Left lobe of liver (tissue), 2 donors: Measurements from ENCODE around the gene SLC38A3. TPM values are rescaled to one million over a fixed set of nuclear protein-coding genes. Genes with fewer than 3 reads are reported as not detected.

ENCODE experiments used
- ATAC-seq: fragments of 200-7000 bp; cut with Tn5 transposase; one replicate; pipeline ENCODE4 v1.9.1; 2020; ENCODE audit warnings: mild to moderate bottlenecking, moderate library complexity
- DNase-seq: peaks from one replicate; pipeline ENCODE4 v3.0.0-alpha.2; 2020; ENCODE audit warnings: low spot score
- total RNA-seq: library from RNA; stranded (reverse); gene quantifications from one replicate; pipeline ENCODE4 v1.2.1, GENCODE V29; 2021
- donor health status: DM: no; HTN: no; CAD: no; lungs with moderate emphysema.
- donor health status: DM: no; HTN: yes; CAD: no.

SLC38A3 gene
- total RNA-seq, 1 donor from 2014 or later: 242 TPM

- DNase-seq (no peak), ATAC-seq (no peak)
These were observed 36.3 kb upstream of the SLC38A3 start for GRCh38 chr3:50168791-50169190.

GRCh38 chr3:50169232-50169832, 35.7 kb upstream of the SLC38A3 start:
- no peak for DNase-seq
- ATAC-seq: no peak

- ATAC-seq (no peak), DNase-seq (no peak)
These were observed 35.2 kb upstream of the SLC38A3 start for GRCh38 chr3:50169858-50170257.

DNA sequence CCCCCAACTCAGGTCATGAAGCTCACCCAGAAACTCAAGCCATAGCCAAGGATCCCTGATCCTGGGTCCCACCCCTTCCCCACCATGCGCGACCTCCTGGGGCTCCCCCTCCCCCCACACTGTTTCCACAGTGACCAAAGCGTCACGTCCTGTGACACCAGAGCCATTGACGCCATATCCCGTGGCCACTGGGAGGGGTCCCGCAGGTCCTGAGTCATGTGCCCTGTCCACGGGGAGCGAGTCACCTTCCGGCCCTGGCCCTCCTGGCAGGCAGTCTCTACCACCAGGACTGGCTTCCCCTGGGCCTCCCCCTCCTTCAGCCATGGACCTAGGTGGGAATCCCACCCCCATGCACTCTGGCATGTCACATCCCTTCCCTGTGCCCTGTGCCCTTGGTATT, 34.4 kb upstream of the SLC38A3 start:
- DNase-seq (no peak), ATAC-seq (peak; percentile 4)

DNA sequence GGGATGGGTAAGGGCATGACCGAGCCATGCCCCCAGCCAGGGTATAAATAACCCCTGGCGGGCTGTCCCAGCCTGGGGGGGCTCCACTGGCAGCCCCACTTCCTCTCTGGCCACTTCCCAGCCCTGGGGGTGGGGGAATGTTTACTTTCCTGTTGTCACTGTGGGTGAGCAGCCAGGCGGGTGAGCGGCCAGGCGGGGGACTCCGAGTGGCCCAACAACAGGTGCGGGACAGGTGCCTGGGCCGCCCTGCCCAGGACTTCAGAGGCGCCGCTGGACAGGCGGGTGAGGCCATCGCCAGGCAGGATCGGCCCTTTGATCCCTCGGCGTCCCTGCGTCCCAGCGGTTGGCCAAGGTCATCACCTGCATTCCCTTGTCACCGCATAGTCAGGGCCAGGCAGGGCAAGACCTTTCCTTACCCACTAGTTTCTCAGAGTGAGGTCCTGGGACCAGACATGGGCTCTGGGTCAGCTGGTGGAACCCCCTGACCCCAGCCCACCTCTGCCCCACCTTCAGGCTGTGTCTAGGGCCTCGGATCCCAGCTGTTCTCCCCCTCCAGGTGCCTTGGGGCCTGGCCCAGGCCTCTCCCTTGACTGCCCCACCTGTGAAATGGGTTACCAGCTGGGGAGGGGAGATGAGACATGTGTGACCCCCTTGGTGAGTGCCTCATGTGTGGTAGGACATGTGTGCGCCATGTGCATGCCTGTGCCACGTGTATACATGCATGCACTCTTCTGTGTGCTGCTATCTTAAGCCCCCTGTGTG, 33.4 kb upstream of the SLC38A3 start:
- peak; percentile 79 for DNase-seq
- peak; percentile 75 for ATAC-seq

DNA sequence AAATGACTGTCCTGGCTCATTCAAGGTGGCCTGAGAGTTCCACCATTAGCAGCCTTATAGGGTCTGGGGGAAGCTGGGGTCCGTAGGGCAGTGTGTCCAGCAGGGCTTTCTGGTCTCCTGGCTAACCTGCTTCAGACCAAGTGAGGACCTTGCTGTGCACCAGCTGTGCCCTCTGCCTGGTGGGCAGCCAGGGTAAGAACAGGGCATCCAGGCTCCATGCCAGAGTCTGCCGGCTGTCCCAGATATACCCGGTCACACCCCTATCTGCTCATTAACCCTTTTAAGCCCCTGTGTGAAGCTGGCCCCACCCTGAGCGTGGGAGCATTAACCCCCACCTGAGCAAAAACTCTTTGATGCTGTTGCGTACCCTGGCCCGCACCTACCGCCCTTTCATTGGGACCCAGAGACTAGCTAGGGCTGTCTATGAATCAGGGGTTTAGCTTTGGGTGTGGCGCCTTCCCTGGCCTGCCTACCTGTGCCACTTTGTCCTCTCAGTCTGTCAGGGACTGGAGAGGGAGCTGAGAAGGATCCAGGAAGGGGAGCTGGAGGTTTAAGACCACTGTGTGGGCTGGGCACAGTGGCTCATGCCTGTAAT, 32.3 kb upstream of the SLC38A3 start:
- peak; percentile 9 for ATAC-seq
- no peak for DNase-seq

GRCh38 chr3:50173685-50174516, 31.2 kb upstream of the SLC38A3 start:
- ATAC-seq (no peak), DNase-seq (no peak)

GRCh38 chr3:50174517-50174895, 30.6 kb upstream of the SLC38A3 start:
- no peak for ATAC-seq
- no peak for DNase-seq

GRCh38 chr3:50174947-50175524, 30.0 kb upstream of the SLC38A3 start:
- DNase-seq (no peak), ATAC-seq (no peak)

- DNase-seq (peak; percentile 94), ATAC-seq (peak; percentile 94)
These were observed 27.7 kb upstream of the SLC38A3 start for GRCh38 chr3:50177346-50177745.

DNA sequence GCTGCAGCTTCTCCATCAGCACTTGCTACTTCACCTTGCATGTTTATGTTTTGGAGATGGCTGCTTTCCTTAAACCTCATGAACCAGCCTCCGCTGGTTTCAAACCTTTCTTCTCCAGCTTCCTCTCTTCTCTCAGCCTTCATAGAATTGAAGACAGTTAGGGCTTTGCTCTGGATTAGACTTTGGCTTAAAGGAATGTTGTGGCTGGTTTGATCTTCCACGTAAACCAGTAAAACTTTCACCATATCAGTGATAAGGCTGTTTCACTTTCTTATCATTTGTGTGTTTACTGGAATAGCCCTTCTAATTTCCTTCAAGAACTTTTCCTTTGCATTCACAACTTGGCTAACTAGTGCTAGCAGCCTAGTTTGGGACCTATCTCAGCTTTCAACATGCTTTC, 25.4 kb upstream of the SLC38A3 start:
- ATAC-seq: no peak
- no peak for DNase-seq

GRCh38 chr3:50181985-50182384, 23.1 kb upstream of the SLC38A3 start:
- no peak for ATAC-seq

GRCh38 chr3:50182533-50183099, 22.5 kb upstream of the SLC38A3 start:
- ATAC-seq (no peak), DNase-seq (no peak)

More at GRCh38 chr3:50181985-50182384, 23.1 kb upstream of the SLC38A3 start:
- no peak for DNase-seq

DNA sequence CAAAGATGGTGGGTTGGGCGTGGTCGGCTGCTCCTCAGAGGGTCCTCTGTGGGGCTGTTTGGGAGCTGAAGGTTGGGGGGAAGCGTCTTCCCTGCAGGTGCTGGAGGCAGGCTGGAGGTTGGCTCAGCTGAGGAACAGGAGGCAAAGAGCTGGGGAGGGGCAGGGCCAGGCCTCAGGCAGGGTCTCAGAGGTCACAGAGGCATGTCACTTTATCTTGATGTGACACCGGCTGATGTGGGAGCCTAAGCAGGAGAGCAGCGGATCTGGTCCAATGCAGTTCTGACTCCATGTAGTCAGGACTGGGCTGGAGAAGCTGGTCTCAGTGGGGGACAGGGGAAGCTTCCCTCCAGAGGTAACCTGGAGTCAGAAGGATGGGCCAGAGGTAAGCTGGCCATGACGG, 21.3 kb upstream of the SLC38A3 start:
- ATAC-seq (peak; percentile 6), DNase-seq (no peak)

DNA sequence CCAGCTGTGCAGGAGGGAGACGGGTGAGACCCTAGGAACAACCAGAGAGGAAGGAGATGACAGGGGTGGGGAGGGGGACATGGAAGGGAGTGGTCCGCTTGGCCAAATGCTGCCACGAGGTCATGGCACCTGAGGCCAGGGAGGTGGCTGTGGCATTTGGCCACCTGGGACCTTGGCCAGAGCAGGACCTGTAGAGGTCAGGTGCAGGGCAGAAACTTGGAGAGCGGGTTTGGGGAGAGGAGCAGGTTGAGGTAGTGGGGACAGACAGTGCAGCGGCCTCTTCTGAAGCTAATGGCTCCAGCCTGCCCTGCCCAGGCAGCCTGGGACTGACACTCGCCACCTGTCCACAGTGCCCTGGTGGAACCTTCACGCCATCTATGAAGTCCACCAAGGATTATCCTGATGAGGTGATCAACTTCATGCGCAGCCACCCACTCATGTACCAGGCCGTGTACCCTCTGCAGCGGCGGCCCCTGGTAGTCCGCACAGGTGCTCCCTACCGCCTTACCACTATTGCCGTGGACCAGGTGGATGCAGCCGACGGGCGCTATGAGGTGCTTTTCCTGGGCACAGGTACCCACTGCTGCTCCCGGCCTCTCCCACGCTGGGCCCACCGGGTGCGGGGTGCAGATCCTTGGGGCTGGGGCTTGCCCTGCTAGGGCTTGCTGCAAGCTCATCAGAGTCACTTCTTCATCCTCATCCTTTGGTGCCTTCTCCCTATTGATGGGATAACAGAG, 20.7 kb upstream of the SLC38A3 start:
- peak; percentile 72 for DNase-seq
- ATAC-seq: peak; percentile 81

GRCh38 chr3:50185230-50185629, 19.8 kb upstream of the SLC38A3 start:
- ATAC-seq (no peak), DNase-seq (no peak)

DNA sequence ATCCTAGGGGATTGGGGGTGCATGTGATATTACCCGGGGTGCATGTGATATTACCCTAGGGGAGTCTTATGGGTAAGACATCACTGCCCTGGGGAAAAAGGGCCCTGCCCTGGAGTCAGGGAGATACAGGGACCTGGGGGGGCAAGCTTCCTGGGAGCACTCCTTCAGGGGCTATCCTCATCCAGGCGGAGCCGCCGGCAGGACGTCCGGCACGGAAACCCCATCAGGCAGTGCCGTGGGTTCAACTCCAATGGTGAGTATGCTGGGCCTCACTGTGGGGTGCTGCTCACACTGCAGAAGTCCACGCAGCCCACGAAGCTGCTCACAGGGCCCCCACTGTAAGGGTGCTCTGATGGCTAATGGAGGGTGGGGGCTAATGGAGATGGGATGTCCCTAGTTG, 19.0 kb upstream of the SLC38A3 start:
- ATAC-seq (no peak), DNase-seq (no peak)

DNA sequence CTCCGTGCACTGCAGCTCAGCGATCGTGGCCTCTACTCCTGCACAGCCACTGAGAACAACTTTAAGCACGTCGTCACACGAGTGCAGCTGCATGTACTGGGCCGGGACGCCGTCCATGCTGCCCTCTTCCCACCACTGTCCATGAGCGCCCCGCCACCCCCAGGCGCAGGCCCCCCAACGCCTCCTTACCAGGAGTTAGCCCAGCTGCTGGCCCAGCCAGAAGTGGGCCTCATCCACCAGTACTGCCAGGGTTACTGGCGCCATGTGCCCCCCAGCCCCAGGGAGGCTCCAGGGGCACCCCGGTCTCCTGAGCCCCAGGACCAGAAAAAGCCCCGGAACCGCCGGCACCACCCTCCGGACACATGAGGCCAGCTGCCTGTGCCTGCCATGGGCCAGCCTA, 17.3 kb upstream of the SLC38A3 start:
- no peak for DNase-seq
- ATAC-seq: no peak

DNA sequence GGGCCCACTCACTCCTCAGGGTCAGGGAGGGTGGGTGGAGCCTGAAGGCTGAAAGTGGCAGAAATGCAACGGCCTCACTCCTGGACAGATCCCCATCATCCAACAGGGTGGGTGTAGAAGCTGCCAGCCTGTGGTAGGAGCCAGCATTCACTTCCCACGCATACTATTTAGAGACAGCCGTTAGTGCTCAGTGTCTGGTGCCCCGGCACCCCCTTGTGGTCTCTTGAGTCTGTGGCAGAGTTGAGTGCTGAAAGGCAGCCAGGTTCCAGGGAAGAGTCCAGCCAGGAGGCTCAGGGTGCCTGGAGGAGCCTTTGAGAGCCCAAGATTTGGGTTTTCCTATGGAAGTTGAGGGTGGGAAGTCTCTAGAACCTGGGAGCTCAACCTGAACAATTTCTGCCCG, 15.8 kb upstream of the SLC38A3 start:
- peak; percentile 79 for DNase-seq
- ATAC-seq: peak; percentile 75

DNA sequence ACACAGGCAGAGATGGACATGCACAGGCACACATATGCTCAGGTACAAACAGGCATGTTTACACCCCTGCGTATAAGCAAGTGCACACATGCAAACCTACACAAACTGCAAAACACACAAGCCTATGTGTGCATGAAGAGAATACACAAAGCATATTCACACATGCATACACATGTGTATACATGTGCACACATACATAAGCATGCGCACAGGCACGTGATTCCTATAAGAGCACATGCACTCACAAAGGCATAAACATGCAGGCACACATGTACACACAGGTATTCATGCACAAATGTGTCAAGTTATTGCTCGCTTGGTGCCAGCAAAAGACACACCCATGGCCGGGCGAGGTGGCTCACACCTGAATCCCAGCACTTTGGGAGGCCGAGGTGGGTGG, 15.1 kb upstream of the SLC38A3 start:
- no peak for ATAC-seq
- no peak for DNase-seq
